Loucy (cell line): ENCODE measurements around the gene STAC2.

Experiments
- H2AFZ ChIP-seq: fragments of 200-600 bp; sonication (generic); 2 replicates; pipeline ENCODE4 v1.6.0; 2016; ENCODE audit warnings: antibody characterized with exemption, mild to moderate bottlenecking, low read length, moderate library complexity
- H3F3A ChIP-seq: fragments of 200-600 bp; 2 replicates; pipeline ENCODE4 v1.6.0; 2016; ENCODE audit warnings: antibody characterized with exemption, low read depth, mild to moderate bottlenecking
- H3K27me3 ChIP-seq: fragments of 200-600 bp; sonication (generic); 2 replicates; pipeline ENCODE4 v1.6.1; 2014; ENCODE audit warnings: low read length, mild to moderate bottlenecking; ENCODE audit not compliant: insufficient read depth, poor library complexity, severe bottlenecking
- H3K36me3 ChIP-seq: fragments of 200-600 bp; sonication (generic); 2 replicates; pipeline ENCODE4 v1.6.1; 2016; ENCODE audit warnings: low read length; ENCODE audit not compliant: insufficient read depth
- H3K4me1 ChIP-seq: fragments of 200-600 bp; sonication (generic); 2 replicates; pipeline ENCODE4 v1.5.1; 2014; ENCODE audit warnings: low read length, mild to moderate bottlenecking; ENCODE audit not compliant: insufficient read depth, poor library complexity, severe bottlenecking
- H3K4me2 ChIP-seq: fragments of 200-600 bp; sonication (generic); 2 replicates; pipeline ENCODE4 v1.6.0; 2014; ENCODE audit warnings: antibody characterized with exemption, low read length, low read depth, mild to moderate bottlenecking; ENCODE audit not compliant: poor library complexity, severe bottlenecking
- H3K4me3 ChIP-seq: fragments of 200-600 bp; sonication (generic); 2 replicates; pipeline ENCODE4 v1.5.1; 2014; ENCODE audit warnings: low read length, mild to moderate bottlenecking, mixed read lengths; ENCODE audit not compliant: poor library complexity, severe bottlenecking
- H3K79me2 ChIP-seq: fragments of 200-600 bp; sonication (generic); 2 replicates; pipeline ENCODE4 v1.6.1; 2014; ENCODE audit warnings: low read length; ENCODE audit not compliant: insufficient read depth
- H3K9ac ChIP-seq: fragments of 200-600 bp; sonication (generic); 2 replicates; pipeline ENCODE4 v1.6.0; 2014; ENCODE audit warnings: mild to moderate bottlenecking, low read depth, low read length, moderate library complexity; ENCODE audit not compliant: poor library complexity, severe bottlenecking
- H3K9me2 ChIP-seq: fragments of 200-600 bp; sonication (generic); replicated peaks from 2 replicates; pipeline ENCODE4 v1.6.1; 2016; ENCODE audit warnings: low read depth, low read length, mixed read lengths
- H3K9me3 ChIP-seq: fragments of 200-600 bp; sonication (generic); 2 replicates; pipeline ENCODE4 v1.6.1; 2014; ENCODE audit warnings: mild to moderate bottlenecking, antibody characterized with exemption, low read length, low read depth; ENCODE audit not compliant: insufficient read depth
- H4K20me1 ChIP-seq: fragments of 200-600 bp; sonication (generic); 2 replicates; pipeline ENCODE4 v1.6.0; 2014; ENCODE audit warnings: antibody characterized with exemption, low read length, mild to moderate bottlenecking; ENCODE audit not compliant: insufficient read depth, poor library complexity, severe bottlenecking
- EZH2phosphoT487 ChIP-seq: fragments of 200-600 bp; IDR thresholded peaks from 2 replicates; pipeline ENCODE4 v1.6.1; 2018; ENCODE audit warnings: antibody characterized with exemption, mild to moderate bottlenecking, moderate library complexity, borderline replicate concordance
- TF ChIP-seq, protein P1 (sequence below): fragments of 200-600 bp; sonication (generic); conservative IDR thresholded peaks from 2 replicates; pipeline ENCODE4 v1.5.1; 2014; ENCODE audit warnings: mild to moderate bottlenecking, antibody characterized with exemption, low read length

Gene STAC2

DNA sequence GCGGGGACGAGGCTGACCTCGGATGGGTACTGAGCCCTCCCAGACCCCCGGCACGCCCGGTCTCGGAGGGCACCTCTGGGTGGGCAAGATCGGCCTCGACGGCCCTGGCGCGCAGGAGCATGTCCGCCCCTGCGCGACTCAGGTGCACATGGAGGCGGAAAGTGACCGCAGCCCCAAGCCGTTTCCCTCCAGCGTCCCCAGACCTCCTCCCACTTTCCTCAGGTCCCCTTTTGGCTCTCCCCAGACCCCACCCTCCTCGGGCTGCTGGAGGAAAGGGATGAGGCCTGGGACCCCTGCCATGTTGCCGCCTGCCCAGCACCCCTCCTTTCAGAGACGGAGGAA lies 15.7 kb downstream of the STAC2 start:
- no peak overlapping the region for H2AFZ ChIP-seq

DNA sequence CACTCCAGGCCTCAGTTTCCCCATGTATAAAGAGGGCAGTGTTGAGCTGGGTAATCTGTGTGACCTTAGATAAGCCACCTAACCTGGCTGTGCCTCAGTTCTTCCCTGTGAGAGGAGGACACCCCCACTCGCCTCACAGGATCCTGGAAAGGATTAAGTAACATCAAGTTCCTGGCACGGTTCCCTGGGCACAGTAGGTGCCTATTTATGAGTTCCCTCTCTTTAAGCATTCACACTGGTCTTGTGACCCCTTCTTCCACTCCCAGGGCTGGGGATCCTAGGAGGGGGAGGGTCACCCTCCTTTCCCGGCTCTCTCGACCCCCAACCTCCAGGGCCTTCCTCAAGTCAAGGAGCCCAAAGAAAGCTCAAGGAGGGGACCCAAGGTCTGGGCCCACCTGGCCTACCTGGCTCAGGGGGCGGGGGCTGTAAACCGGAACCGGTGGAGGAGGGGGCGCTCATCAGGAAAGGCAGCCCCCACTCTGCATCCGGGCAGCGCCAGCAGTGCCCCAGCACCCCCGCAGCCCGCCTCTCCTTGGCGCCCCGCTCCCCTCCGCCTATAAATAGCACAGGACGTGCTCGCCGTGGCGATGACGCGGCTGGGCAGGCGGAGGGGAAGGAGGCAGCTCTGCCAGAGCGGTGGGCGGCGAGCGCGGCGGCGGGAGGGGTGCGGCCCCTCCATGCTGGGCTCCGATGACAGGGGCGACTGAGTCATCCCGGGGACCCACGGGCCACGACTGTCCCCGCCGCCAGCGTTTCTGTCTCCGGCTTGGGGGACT lies 16.2 kb downstream of the STAC2 start:
- no peaks in the 10 kb centered on the region for H3K9me3 ChIP-seq
- no peak overlapping the region for H3K4me2 ChIP-seq
- peaks cover 7% of the 10 kb centered on the region; the same call in 1 of the 2 replicates for H3K36me3 ChIP-seq
- no peaks in the 10 kb centered on the region; the same call in 1 of the 2 replicates for H3F3A ChIP-seq
- H4K20me1 ChIP-seq: peaks cover 5% of the 10 kb centered on the region
- no peaks in the 10 kb centered on the region for H3K9me2 ChIP-seq
- no peaks in the 10 kb centered on the region for H3K27me3 ChIP-seq
- H3K4me3 ChIP-seq: no peak overlapping the region
- no peak overlapping the region for H2AFZ ChIP-seq
- H3K79me2 ChIP-seq: no peaks in the 10 kb centered on the region
- H3K9ac ChIP-seq: no peak overlapping the region
- no peaks in the 10 kb centered on the region for H3K4me1 ChIP-seq
- no peak for TF ChIP-seq EZH2phosphoT487
- TF ChIP-seq, protein P1, sequence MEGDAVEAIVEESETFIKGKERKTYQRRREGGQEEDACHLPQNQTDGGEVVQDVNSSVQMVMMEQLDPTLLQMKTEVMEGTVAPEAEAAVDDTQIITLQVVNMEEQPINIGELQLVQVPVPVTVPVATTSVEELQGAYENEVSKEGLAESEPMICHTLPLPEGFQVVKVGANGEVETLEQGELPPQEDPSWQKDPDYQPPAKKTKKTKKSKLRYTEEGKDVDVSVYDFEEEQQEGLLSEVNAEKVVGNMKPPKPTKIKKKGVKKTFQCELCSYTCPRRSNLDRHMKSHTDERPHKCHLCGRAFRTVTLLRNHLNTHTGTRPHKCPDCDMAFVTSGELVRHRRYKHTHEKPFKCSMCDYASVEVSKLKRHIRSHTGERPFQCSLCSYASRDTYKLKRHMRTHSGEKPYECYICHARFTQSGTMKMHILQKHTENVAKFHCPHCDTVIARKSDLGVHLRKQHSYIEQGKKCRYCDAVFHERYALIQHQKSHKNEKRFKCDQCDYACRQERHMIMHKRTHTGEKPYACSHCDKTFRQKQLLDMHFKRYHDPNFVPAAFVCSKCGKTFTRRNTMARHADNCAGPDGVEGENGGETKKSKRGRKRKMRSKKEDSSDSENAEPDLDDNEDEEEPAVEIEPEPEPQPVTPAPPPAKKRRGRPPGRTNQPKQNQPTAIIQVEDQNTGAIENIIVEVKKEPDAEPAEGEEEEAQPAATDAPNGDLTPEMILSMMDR: no peak

More for the DNA sequence above, 15.7 kb downstream of the STAC2 start:
- Histone ChIP-seq H3K9me3 (no peaks in the 10 kb centered on the region), H3K4me3 (no peak overlapping the region), H3K4me1 (no peaks in the 10 kb centered on the region), H3K36me3 (peaks cover 2% of the 10 kb centered on the region; the same call in 1 of the 2 replicates), H3K79me2 (no peaks in the 10 kb centered on the region), H3K9ac (no peak overlapping the region), H3F3A (no peaks in the 10 kb centered on the region), H4K20me1 (peaks cover 2% of the 10 kb centered on the region), H3K9me2 (no peaks in the 10 kb centered on the region), H3K27me3 (no peaks in the 10 kb centered on the region), H3K4me2 (no peak overlapping the region)
- no peak for TF ChIP-seq EZH2phosphoT487
- TF ChIP-seq, protein P1: no peak

GRCh38 chr17:39208893-39209292 lies 16.9 kb downstream of the STAC2 start:
- no peak overlapping the region for H2AFZ ChIP-seq
- no peak overlapping the region for H3K4me2 ChIP-seq
- TF ChIP-seq, protein P1: no peak
- TF ChIP-seq EZH2phosphoT487: no peak
- H3K9me3 ChIP-seq: no peaks in the 10 kb centered on the region
- peaks cover 6% of the 10 kb centered on the region; the same call in 1 of the 2 replicates for H3F3A ChIP-seq
- no peak overlapping the region for H3K4me3 ChIP-seq
- H3K9me2 ChIP-seq: no peaks in the 10 kb centered on the region
- H4K20me1 ChIP-seq: peaks cover 10% of the 10 kb centered on the region
- H3K9ac ChIP-seq: no peak overlapping the region
- peaks cover 1% of the 10 kb centered on the region; the same call in 1 of the 2 replicates for H3K79me2 ChIP-seq
- no peaks in the 10 kb centered on the region for H3K27me3 ChIP-seq
- H3K36me3 ChIP-seq: peaks cover 13% of the 10 kb centered on the region; the same call in 1 of the 2 replicates
- H3K4me1 ChIP-seq: no peaks in the 10 kb centered on the region
